ENCODE data around the gene IL22RA1.
A peak's percentile ranks its signal among the peaks of the same experiment; 100 is the strongest.

The IL22RA1 gene

GRCh38 chr1:24096009-24096738 is 46.8 kb downstream of the IL22RA1 start:
- DNase-seq: no peak

- no peak for DNase-seq
Measured at GRCh38 chr1:24095140-24095859, 47.6 kb downstream of the IL22RA1 start.

GRCh38 chr1:24094554-24094953 is 48.4 kb downstream of the IL22RA1 start:
- DNase-seq: no peak

- no peak for DNase-seq
Measured at GRCh38 chr1:24093732-24094131, 49.2 kb downstream of the IL22RA1 start.

GRCh38 chr1:24092979-24093378 is 50.0 kb downstream of the IL22RA1 start:
- DNase-seq: no peak

- no peak for DNase-seq
Measured at GRCh38 chr1:24091971-24092482, 50.9 kb downstream of the IL22RA1 start.

- no peak for DNase-seq
Measured at GRCh38 chr1:24090736-24091135, 52.2 kb downstream of the IL22RA1 start.

- DNase-seq: no peak
Measured at GRCh38 chr1:24089743-24090555, 53.0 kb downstream of the IL22RA1 start.

GRCh38 chr1:24089027-24089742 is 53.8 kb downstream of the IL22RA1 start:
- DNase-seq: no peak

GRCh38 chr1:24086466-24086865 is 56.5 kb downstream of the IL22RA1 start:
- no peak for DNase-seq

- DNase-seq: peak; percentile 44
Measured at GRCh38 chr1:24085546-24085945, 57.4 kb downstream of the IL22RA1 start.

GRCh38 chr1:24085007-24085406 is 57.9 kb downstream of the IL22RA1 start:
- no peak for DNase-seq

- no peak for DNase-seq
Measured at GRCh38 chr1:24084050-24084449, 58.9 kb downstream of the IL22RA1 start.

GRCh38 chr1:24082372-24082771 is 60.6 kb downstream of the IL22RA1 start:
- no peak for DNase-seq

GRCh38 chr1:24081190-24081589 is 61.8 kb downstream of the IL22RA1 start:
- no peak for DNase-seq

GRCh38 chr1:24080131-24080530 is 62.8 kb downstream of the IL22RA1 start:
- DNase-seq: no peak

- no peak for DNase-seq
Measured at GRCh38 chr1:24077278-24077978, 65.5 kb downstream of the IL22RA1 start.

GRCh38 chr1:24075946-24076345 is 67.0 kb downstream of the IL22RA1 start:
- DNase-seq: no peak

- DNase-seq: no peak
Measured at GRCh38 chr1:24075590-24075854, 67.4 kb downstream of the IL22RA1 start.

GRCh38 chr1:24074817-24075589 is 67.9 kb downstream of the IL22RA1 start:
- no peak for DNase-seq

GRCh38 chr1:24074196-24074595 is 68.7 kb downstream of the IL22RA1 start:
- DNase-seq: no peak

- no peak for DNase-seq
Measured at GRCh38 chr1:24071941-24072340, 71.0 kb downstream of the IL22RA1 start.
